ENCODE measurements around the gene SLC9A9.
"Not testable (repeated sequence)": the region's sequence is repeated elsewhere in the genome, so short reads cannot be mapped to it uniquely, and the experiment has no call there.

The SLC9A9 gene

GRCh38 chr3:143808030-143808429 lies 40.2 kb downstream of the SLC9A9 start:
- DNase-seq = no peak

- DNase-seq = no peak
Observed at GRCh38 chr3:143806038-143806437, 42.2 kb downstream of the SLC9A9 start.

GRCh38 chr3:143805476-143805875 lies 42.8 kb downstream of the SLC9A9 start:
- DNase-seq = not testable (repeated sequence)

- DNase-seq = not testable (repeated sequence)
Observed at GRCh38 chr3:143801046-143801445, 47.2 kb downstream of the SLC9A9 start.

- not testable (repeated sequence) for DNase-seq
Observed at GRCh38 chr3:143798151-143798550, 50.1 kb downstream of the SLC9A9 start.

GRCh38 chr3:143795874-143796273 lies 52.4 kb downstream of the SLC9A9 start:
- no peak for DNase-seq

GRCh38 chr3:143794793-143795462 lies 53.3 kb downstream of the SLC9A9 start:
- DNase-seq = no peak

GRCh38 chr3:143793971-143794370 lies 54.3 kb downstream of the SLC9A9 start:
- DNase-seq = no peak

- no peak for DNase-seq
Observed at GRCh38 chr3:143791386-143791785, 56.9 kb downstream of the SLC9A9 start.

GRCh38 chr3:143786219-143787191 lies 61.8 kb downstream of the SLC9A9 start:
- DNase-seq = no peak

GRCh38 chr3:143784446-143784845 lies 63.8 kb downstream of the SLC9A9 start:
- DNase-seq = no peak

- no peak for DNase-seq
Observed at GRCh38 chr3:143783851-143784370, 64.4 kb downstream of the SLC9A9 start.

GRCh38 chr3:143775459-143775858 lies 72.8 kb downstream of the SLC9A9 start:
- peak; percentile 47 for DNase-seq

GRCh38 chr3:143771939-143772338 lies 76.3 kb downstream of the SLC9A9 start:
- no peak for DNase-seq

GRCh38 chr3:143771258-143771657 lies 77.0 kb downstream of the SLC9A9 start:
- no peak for DNase-seq

GRCh38 chr3:143770391-143770790 lies 77.9 kb downstream of the SLC9A9 start:
- DNase-seq = no peak

GRCh38 chr3:143769616-143770015 lies 78.7 kb downstream of the SLC9A9 start:
- DNase-seq = no peak

GRCh38 chr3:143764840-143765239 lies 83.4 kb downstream of the SLC9A9 start:
- DNase-seq = no peak

- DNase-seq = peak; percentile 18
Observed at GRCh38 chr3:143763564-143764162, 84.6 kb downstream of the SLC9A9 start.

GRCh38 chr3:143757691-143758090 lies 90.6 kb downstream of the SLC9A9 start:
- no peak for DNase-seq

GRCh38 chr3:143755978-143756377 lies 92.3 kb downstream of the SLC9A9 start:
- DNase-seq = no peak

- DNase-seq = no peak
Observed at GRCh38 chr3:143754090-143754489, 94.2 kb downstream of the SLC9A9 start.

- DNase-seq = no peak
Observed at GRCh38 chr3:143753456-143753855, 94.8 kb downstream of the SLC9A9 start.
